C4-2B (cell line): ENCODE data around the gene COG5.

ENCODE experiments used
- H3K27ac ChIP-seq: fragments of 450-650 bp; 2 replicates; pipeline ENCODE4 v1.5.1; 2017
- CTCF ChIP-seq: fragments of 450-650 bp; conservative IDR thresholded peaks from 2 replicates; pipeline ENCODE4 v1.5.1; 2017; ENCODE audit warnings: mild to moderate bottlenecking
- ZFX ChIP-seq: fragments of 450-650 bp; IDR thresholded peaks from 2 replicates; pipeline ENCODE4 v1.6.1; 2017

COG5 gene

DNA sequence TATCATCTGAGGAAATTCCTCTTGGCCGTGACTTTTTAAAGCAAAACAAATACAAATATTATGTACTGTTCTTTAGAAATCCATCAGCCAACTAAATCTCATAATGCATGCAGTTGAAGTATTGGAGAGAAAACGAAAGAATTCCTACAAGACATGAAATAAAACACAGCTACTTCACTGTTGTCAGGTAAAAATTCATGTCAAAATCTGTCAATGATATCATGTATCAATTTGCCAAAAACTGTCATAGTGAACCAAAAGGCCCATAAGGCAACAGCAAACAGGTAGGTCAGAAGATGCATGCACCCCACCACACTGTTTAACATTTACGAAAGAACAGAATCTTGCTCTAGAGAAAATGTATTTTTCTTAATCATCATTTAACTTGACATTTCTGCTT lies 91.6 kb downstream of the COG5 start:
- H3K27ac ChIP-seq = no peak overlapping the region
- no peak for TF ChIP-seq ZFX
- TF ChIP-seq CTCF = no peak

GRCh38 chr7:107471292-107472070 lies 92.2 kb downstream of the COG5 start:
- no peak overlapping the region for H3K27ac ChIP-seq
- TF ChIP-seq CTCF = no peak
- no peak for TF ChIP-seq ZFX

- TF ChIP-seq CTCF (no peak), ZFX (no peak)
- no peak within 1 kb of the TSS for H3K27ac ChIP-seq
Observed at GRCh38 chr7:107469929-107470328, 93.8 kb downstream of the COG5 start, which contains the start of gene GPR22. GPR22 (plus strand) TSS chr7:107470057; CDS start chr7:107474061, 4,004 bp downstream.

- H3K27ac ChIP-seq = no peak overlapping the region
- TF ChIP-seq ZFX (no peak), CTCF (no peak)
Observed at GRCh38 chr7:107468824-107469223, 94.9 kb downstream of the COG5 start.

DNA sequence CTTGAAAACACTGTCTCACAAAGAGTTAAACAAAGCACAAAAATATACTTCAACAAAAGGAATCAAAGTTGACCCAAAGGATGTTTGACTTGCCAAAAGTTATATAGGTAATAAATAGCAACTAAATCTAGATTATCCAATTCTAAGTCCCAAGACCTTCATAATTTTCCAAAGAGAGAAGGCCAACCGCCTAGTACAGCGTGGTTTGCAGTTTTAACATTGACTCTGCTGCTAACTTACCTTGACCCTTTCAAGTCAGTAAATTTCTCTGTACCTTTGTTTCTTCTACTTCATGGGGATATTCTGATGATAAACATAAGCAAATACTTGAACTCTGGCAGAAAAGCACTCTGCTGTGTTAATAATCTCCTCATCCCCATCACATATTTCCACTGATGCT lies 95.7 kb downstream of the COG5 start:
- TF ChIP-seq ZFX (no peak), CTCF (no peak)
- no peak overlapping the region for H3K27ac ChIP-seq

DNA sequence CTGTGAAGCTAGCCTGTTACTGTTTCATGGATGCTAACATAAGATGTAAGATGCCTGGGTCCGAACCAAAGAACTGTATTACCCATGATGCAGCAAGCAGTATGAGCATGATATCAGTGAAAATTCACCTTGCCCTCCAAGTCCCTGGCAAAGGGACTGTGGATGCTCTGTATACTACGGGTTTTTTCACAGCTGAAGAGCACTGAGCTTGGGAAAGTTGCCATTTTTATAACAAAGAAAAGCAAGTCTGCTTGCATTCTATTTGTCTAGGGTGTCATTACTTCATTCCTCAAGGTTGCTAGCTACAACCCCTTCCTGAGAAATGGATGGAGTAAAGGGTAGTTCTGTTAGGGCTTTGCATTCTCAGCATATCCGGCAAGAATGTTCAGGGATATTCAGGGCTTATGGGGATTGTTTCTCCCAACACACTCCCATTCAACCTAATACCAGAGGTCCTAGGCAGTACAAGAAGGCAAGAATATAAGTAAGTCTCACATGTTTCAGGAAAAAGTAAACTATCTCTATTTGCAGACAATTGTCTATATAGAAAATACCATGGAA lies 99.0 kb downstream of the COG5 start:
- no peak overlapping the region for H3K27ac ChIP-seq
- no peak for TF ChIP-seq CTCF
- no peak for TF ChIP-seq ZFX
